Caco-2 (cell line): ENCODE results near the gene CLDN7. TPM values are rescaled to one million over a fixed set of nuclear protein-coding genes. Genes with fewer than 3 reads are reported as not detected.

Source experiments
- BruUV-seq: library from RNA; stranded (reverse); fragments of 400-500 nt; replicated peaks from 2 replicates; lab custom pipeline; 2021; lab: Mats Ljungman, UMichigan
- CTCF ChIA-PET: fragments of 300-600 bp; sonication (Branson Sonifier 250); formaldehyde crosslinking; loops from one replicate; lab custom pipeline; 2022; ENCODE audit warnings: antibody characterized with exemption; lab: Charles Lee
- POLR2A ChIA-PET: fragments of 300-600 bp; sonication (Branson Sonifier 250); formaldehyde crosslinking; loops from one replicate; lab custom pipeline; 2022; ENCODE audit warnings: antibody characterized with exemption; lab: Charles Lee
- DNase-seq, 2 experiments: peaks; one replicate each; pipeline versions ENCODE4 v3.0.0 to v3.0.0-alpha.2; 2020 to 2022
- H3K27me3 ChIP-seq: replicated peaks from 2 replicates; pipeline ENCODE4 v1.6.0; 2011; ENCODE audit warnings: low read length; ENCODE audit not compliant: control insufficient read depth, insufficient read depth
- H3K36me3 ChIP-seq: 2 replicates; pipeline ENCODE4 v1.5.1; 2011; ENCODE audit warnings: low read length; ENCODE audit not compliant: control insufficient read depth, insufficient read depth
- H3K4me1 ChIP-seq: fragments of 250-450 bp; sonication (Bioruptor Pico); 2 replicates; pipeline ENCODE4 v1.5.1; 2020; ENCODE audit warnings: mild to moderate bottlenecking
- H3K4me3 ChIP-seq: 2 replicates; pipeline ENCODE4 v1.5.1; 2011; ENCODE audit warnings: low read depth, mild to moderate bottlenecking, control low read depth, low read length
- H3K9me3 ChIP-seq: fragments of 250-450 bp; sonication (Bioruptor Pico); 2 replicates; pipeline ENCODE4 v1.5.1; 2020; ENCODE audit warnings: mild to moderate bottlenecking, moderate library complexity
- H3K27ac Mint-ChIP-seq: one replicate; pipeline ENCODE4 v1.8.0; 2022; ENCODE audit warnings: mixed read lengths; ENCODE audit not compliant: unreplicated experiment
- H3K27me3 Mint-ChIP-seq: one replicate; pipeline ENCODE4 v1.8.0; 2022; ENCODE audit warnings: mixed read lengths; ENCODE audit not compliant: insufficient read depth, unreplicated experiment
- H3K36me3 Mint-ChIP-seq: one replicate; pipeline ENCODE4 v1.8.0; 2022; ENCODE audit warnings: mild to moderate bottlenecking, mixed read lengths; ENCODE audit not compliant: insufficient read depth, unreplicated experiment
- H3K4me1 Mint-ChIP-seq: one replicate; pipeline ENCODE4 v1.8.0; 2022; ENCODE audit warnings: low read depth, mixed read lengths; ENCODE audit not compliant: unreplicated experiment
- H3K4me3 Mint-ChIP-seq: one replicate; pipeline ENCODE4 v1.8.0; 2022; ENCODE audit warnings: mild to moderate bottlenecking, moderate library complexity, mixed read lengths; ENCODE audit not compliant: unreplicated experiment
- H3K9me3 Mint-ChIP-seq: one replicate; pipeline ENCODE4 v1.8.0; 2022; ENCODE audit warnings: mixed read lengths; ENCODE audit not compliant: unreplicated experiment
- intact Hi-C: fragments of 100-400 bp; cut with micrococcal nuclease; formaldehyde crosslinking; loops from one replicate; pipeline ENCODE4 v1.10.0; 2022; ENCODE audit not compliant: unreplicated experiment
- total RNA-seq: library from RNA; stranded (reverse); gene quantifications from 2 replicates; pipeline ENCODE4 v1.2.3, GENCODE V29; 2022
- TF ChIP-seq, protein P1 (sequence below), 2 experiments: fragments of 200-600 bp in 1 of 2; IDR thresholded peaks; 1 replicate in 1 of 2; 2 replicates in 1 of 2; pipeline versions ENCODE4 v1.5.1 to v1.8.0; 2011 to 2022; ENCODE audit warnings: antibody characterized with exemption in 1 of 2, control low read depth in 1 of 2, inconsistent platforms in 1 of 2, low read depth in 1 of 2, low read length in 1 of 2, mild to moderate bottlenecking in 1 of 2, moderate library complexity in 1 of 2; ENCODE audit not compliant: insufficient read depth in 1 of 2, severe bottlenecking in 1 of 2, unreplicated experiment in 1 of 2

CLDN7 gene
- total RNA-seq, 1 experiment from 2014 or later = 111 TPM

DNA sequence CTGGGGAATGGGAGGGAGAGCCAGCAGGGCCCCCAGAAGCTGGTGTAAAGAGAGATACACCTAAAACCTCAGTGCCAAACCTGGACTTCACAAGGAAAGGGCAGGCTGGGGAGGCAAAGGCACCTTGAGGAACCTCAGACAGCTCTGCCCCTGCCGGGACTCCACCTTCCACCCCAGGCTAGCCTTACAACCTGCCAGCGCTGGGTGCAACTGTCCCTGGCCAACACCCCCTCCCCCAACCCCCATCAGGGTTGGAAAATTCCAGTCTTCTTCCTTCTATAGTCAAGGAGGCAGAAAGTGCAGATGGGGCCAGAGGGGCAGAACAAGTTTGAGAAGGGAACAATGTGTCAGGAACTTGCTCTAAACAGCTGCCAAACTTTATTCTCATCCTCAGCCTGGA lies 29.9 kb upstream of the CLDN7 start:
- Histone ChIP-seq H3K9me3 (no peaks in the 10 kb centered on the region), H3K36me3 (no peaks in the 10 kb centered on the region; the same call in 1 of the 2 replicates), H3K4me3 (no peak overlapping the region), H3K4me1 (0 out of 2 replicates have a peak, but pooled peaks cover 10% of the 10 kb centered on the region), H3K27me3 (no peaks in the 10 kb centered on the region)
- BruUV-seq = no TSS peak
- TF ChIP-seq, protein P1, sequence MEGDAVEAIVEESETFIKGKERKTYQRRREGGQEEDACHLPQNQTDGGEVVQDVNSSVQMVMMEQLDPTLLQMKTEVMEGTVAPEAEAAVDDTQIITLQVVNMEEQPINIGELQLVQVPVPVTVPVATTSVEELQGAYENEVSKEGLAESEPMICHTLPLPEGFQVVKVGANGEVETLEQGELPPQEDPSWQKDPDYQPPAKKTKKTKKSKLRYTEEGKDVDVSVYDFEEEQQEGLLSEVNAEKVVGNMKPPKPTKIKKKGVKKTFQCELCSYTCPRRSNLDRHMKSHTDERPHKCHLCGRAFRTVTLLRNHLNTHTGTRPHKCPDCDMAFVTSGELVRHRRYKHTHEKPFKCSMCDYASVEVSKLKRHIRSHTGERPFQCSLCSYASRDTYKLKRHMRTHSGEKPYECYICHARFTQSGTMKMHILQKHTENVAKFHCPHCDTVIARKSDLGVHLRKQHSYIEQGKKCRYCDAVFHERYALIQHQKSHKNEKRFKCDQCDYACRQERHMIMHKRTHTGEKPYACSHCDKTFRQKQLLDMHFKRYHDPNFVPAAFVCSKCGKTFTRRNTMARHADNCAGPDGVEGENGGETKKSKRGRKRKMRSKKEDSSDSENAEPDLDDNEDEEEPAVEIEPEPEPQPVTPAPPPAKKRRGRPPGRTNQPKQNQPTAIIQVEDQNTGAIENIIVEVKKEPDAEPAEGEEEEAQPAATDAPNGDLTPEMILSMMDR (IDR thresholded peaks at IDR 0.05; ENCODE audit: insufficient read depth in 1 of 2, low read depth in 1 of 2, low read length in 1 of 2, severe bottlenecking in 1 of 2, unreplicated experiment in 1 of 2) = no peak
- no peak overlapping the region for H3K27ac Mint-ChIP-seq
- H3K36me3 Mint-ChIP-seq = no peaks in the 10 kb centered on the region
- H3K9me3 Mint-ChIP-seq = no peaks in the 10 kb centered on the region
- no peaks in the 10 kb centered on the region for H3K27me3 Mint-ChIP-seq
- no peak overlapping the region for H3K4me3 Mint-ChIP-seq
- peaks cover 6% of the 10 kb centered on the region for H3K4me1 Mint-ChIP-seq
- ChIA-PET CTCF (interaction anchor here (1.4 kb wide), 1 partner anchor 11 kb away, joined by 6 read pairs; the partner anchor contains the start of gene SLC2A4), POLR2A (no interaction called here)
- no peak for DNase-seq
- intact Hi-C loops = no loop called here

DNA sequence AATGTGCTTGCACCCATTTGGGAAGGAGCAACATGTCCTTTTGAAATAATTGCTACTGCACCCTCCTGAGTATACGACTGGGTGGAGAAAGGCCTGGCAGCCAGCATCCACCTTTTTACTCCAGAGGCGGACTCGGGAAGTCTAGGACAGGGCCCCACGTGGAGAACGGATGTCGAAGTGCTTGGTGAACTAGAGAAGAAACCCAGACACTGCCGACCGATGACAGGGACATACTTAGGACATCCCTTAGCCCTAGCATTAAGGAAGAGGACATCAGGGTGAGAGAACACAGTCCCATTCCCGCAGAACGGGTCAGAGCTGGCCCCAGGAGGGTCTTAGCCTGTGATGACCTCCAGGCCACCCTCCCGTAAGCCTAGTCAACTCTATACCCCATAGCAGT lies 28.4 kb upstream of the CLDN7 start:
- ChIA-PET POLR2A (interaction anchor here (0.7 kb wide), 1 partner anchor 10 kb away, joined by 3 read pairs; the partner anchor contains the start of gene SLC2A4), CTCF (no interaction called here)
- H3K9me3 ChIP-seq = no peaks in the 10 kb centered on the region
- Mint-ChIP-seq H3K4me3 (no peak overlapping the region), H3K4me1 (peaks cover 6% of the 10 kb centered on the region), H3K27me3 (no peaks in the 10 kb centered on the region), H3K9me3 (no peaks in the 10 kb centered on the region), H3K27ac (no peak overlapping the region), H3K36me3 (no peaks in the 10 kb centered on the region)
- H3K4me1 ChIP-seq = 0 out of 2 replicates have a peak, but pooled peaks cover 8% of the 10 kb centered on the region
- H3K27me3 ChIP-seq = no peaks in the 10 kb centered on the region
- BruUV-seq = no TSS peak
- no peaks in the 10 kb centered on the region; the same call in 1 of the 2 replicates for H3K36me3 ChIP-seq
- DNase-seq = no peak
- intact Hi-C loops = no loop called here
- no peak overlapping the region for H3K4me3 ChIP-seq
- TF ChIP-seq, protein P1 (IDR thresholded peaks at IDR 0.05; ENCODE audit: insufficient read depth in 1 of 2, low read depth in 1 of 2, low read length in 1 of 2, severe bottlenecking in 1 of 2, unreplicated experiment in 1 of 2) = no peak

DNA sequence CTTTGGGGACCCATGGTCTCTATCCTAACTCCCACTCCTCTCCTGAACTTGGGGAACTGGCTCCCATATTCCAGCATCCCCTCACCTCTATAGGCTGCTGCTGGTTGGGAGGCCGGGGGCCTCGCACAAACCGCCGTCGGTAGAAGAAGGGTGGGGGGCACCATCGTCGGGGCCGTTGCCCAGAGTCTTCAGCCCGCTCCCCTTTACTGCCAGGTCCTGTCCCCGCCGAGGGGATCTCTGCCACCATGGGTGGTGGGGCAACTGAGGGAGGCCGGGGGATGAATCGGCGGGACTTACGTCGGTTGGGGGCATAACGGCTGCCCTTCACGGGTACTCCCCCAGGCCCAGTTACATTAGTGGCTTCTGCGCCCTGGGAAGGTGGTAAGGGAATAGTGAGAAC lies 27.9 kb upstream of the CLDN7 start:
- Mint-ChIP-seq H3K27me3 (no peaks in the 10 kb centered on the region), H3K4me3 (no peak overlapping the region), H3K4me1 (peaks cover 6% of the 10 kb centered on the region), H3K27ac (no peak overlapping the region), H3K36me3 (no peaks in the 10 kb centered on the region), H3K9me3 (no peaks in the 10 kb centered on the region)
- H3K27me3 ChIP-seq = no peaks in the 10 kb centered on the region
- 0 out of 2 replicates have a peak, but pooled peaks cover 3% of the 10 kb centered on the region for H3K4me1 ChIP-seq
- CTCF ChIA-PET = no interaction called here
- no peak overlapping the region for H3K4me3 ChIP-seq
- POLR2A ChIA-PET = no interaction called here
- H3K9me3 ChIP-seq = no peaks in the 10 kb centered on the region
- DNase-seq = no peak
- intact Hi-C loops = no loop called here
- no peaks in the 10 kb centered on the region; the same call in 1 of the 2 replicates for H3K36me3 ChIP-seq
- TF ChIP-seq, protein P1 (IDR thresholded peaks at IDR 0.05; ENCODE audit: insufficient read depth in 1 of 2, low read depth in 1 of 2, low read length in 1 of 2, severe bottlenecking in 1 of 2, unreplicated experiment in 1 of 2) = no peak
- BruUV-seq = no TSS peak
